Colon (tissue), 2 donors: ENCODE measurements around the gene JAK3.
"Not testable (repeated sequence)": the region's sequence is repeated elsewhere in the genome, so short reads cannot be mapped to it uniquely, and the experiment has no call there.

Experiments
- FAIRE-seq: peaks from 2 replicates; lab custom pipeline; 2012; peaks lifted over from hg19 to GRCh38; lab: Jason Lieb, UNC
- donor health status: control.
- donor health status: control.

Gene JAK3

GRCh38 chr19:17777840-17778239 lies 69.9 kb downstream of the JAK3 start:
- not testable (repeated sequence) for FAIRE-seq

GRCh38 chr19:17775991-17776803 lies 71.6 kb downstream of the JAK3 start:
- FAIRE-seq, result no peak

- FAIRE-seq, result no peak
These were observed 72.4 kb downstream of the JAK3 start for GRCh38 chr19:17775245-17775927.
